ENCODE measurements around the gene BAD.

Gene BAD

GRCh38 chr11:64226507-64227051 lies 57.9 kb downstream of the BAD start:
- peak; percentile 61 for DNase-seq

GRCh38 chr11:64225608-64226506 lies 58.6 kb downstream of the BAD start, which contains the start of the genes NUDT22 and TRPT1:
TSS of gene NUDT22 (plus strand) at chr11:64226274. CDS start at chr11:64226653, 379 bp downstream.
TSS of gene TRPT1 (minus strand) at chr11:64226186. CDS start at chr11:64225860, 326 bp downstream.
- peak; percentile 87 for DNase-seq

- DNase-seq = no peak
Observed at GRCh38 chr11:64224891-64225607, 59.4 kb downstream of the BAD start.

GRCh38 chr11:64224151-64224890 lies 60.1 kb downstream of the BAD start:
- DNase-seq = no peak

GRCh38 chr11:64223001-64223651 lies 61.3 kb downstream of the BAD start:
- DNase-seq = no peak

- DNase-seq = no peak
Observed at GRCh38 chr11:64222651-64223000, 61.8 kb downstream of the BAD start.

- DNase-seq = no peak
Observed at GRCh38 chr11:64220798-64221197, 63.7 kb downstream of the BAD start.

- no peak for DNase-seq
Observed at GRCh38 chr11:64220271-64220670, 64.2 kb downstream of the BAD start.
